Neutrophil (primary cell): ENCODE data around the gene ITGAD.
"Not testable (repeated sequence)": the region's sequence is repeated elsewhere in the genome, so short reads cannot be mapped to it uniquely, and the experiment has no call there.

ENCODE experiments used
- H3K27ac ChIP-seq: fragments of 200-600 bp; sonication (generic); 2 replicates; pipeline ENCODE4 v1.5.1; 2016; ENCODE audit warnings: mild to moderate bottlenecking, moderate library complexity
- H3K27me3 ChIP-seq: fragments of 200-600 bp; sonication (generic); 2 replicates; pipeline ENCODE4 v1.6.0; 2016; ENCODE audit warnings: mild to moderate bottlenecking
- H3K36me3 ChIP-seq: fragments of 200-600 bp; sonication (generic); 2 replicates; pipeline ENCODE4 v1.5.1; 2017
- H3K4me1 ChIP-seq, 2 experiments: fragments of 200-600 bp in 1 of 2; sonication (generic) in 1 of 2; 1 replicate in 1 of 2; 2 replicates in 1 of 2; pipeline versions ENCODE4 v1.5.1 to v1.6.1; 2013 to 2016; ENCODE audit warnings: low read depth in 1 of 2, low read length in 1 of 2, mild to moderate bottlenecking in 1 of 2, moderate library complexity in 1 of 2; ENCODE audit not compliant: control insufficient read depth in 1 of 2, insufficient read depth in 1 of 2
- H3K4me3 ChIP-seq, 2 experiments: fragments of 200-600 bp in 1 of 2; sonication (generic) in 1 of 2; 1 replicate in 1 of 2; 2 replicates in 1 of 2; pipeline ENCODE4 v1.5.1; 2013 to 2016; ENCODE audit warnings: low read depth in 1 of 2, low read length in 1 of 2, mild to moderate bottlenecking in 1 of 2, moderate library complexity in 1 of 2
- H3K9me3 ChIP-seq: fragments of 200-600 bp; sonication (generic); 2 replicates; pipeline ENCODE4 v1.5.1; 2016
- TF ChIP-seq, protein P1 (sequence below): fragments of 200-600 bp; sonication (generic); IDR thresholded peaks from 2 replicates; pipeline ENCODE4 v1.5.1; 2016; ENCODE audit warnings: antibody characterized with exemption

ITGAD gene

GRCh38 chr16:31440516-31441184, 47.5 kb downstream of the ITGAD start:
- Histone ChIP-seq H3K9me3 (no peaks in the 10 kb centered on the region), H3K4me3 (no peak overlapping the region), H3K27me3 (peaks cover 10% of the 10 kb centered on the region), H3K36me3 (no peaks in the 10 kb centered on the region), H3K4me1 (peaks cover 7 to 10% of the 10 kb centered on the region in 2 experiments), H3K27ac (no peak overlapping the region)
- TF ChIP-seq, protein P1, sequence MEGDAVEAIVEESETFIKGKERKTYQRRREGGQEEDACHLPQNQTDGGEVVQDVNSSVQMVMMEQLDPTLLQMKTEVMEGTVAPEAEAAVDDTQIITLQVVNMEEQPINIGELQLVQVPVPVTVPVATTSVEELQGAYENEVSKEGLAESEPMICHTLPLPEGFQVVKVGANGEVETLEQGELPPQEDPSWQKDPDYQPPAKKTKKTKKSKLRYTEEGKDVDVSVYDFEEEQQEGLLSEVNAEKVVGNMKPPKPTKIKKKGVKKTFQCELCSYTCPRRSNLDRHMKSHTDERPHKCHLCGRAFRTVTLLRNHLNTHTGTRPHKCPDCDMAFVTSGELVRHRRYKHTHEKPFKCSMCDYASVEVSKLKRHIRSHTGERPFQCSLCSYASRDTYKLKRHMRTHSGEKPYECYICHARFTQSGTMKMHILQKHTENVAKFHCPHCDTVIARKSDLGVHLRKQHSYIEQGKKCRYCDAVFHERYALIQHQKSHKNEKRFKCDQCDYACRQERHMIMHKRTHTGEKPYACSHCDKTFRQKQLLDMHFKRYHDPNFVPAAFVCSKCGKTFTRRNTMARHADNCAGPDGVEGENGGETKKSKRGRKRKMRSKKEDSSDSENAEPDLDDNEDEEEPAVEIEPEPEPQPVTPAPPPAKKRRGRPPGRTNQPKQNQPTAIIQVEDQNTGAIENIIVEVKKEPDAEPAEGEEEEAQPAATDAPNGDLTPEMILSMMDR, result no peak

- TF ChIP-seq, protein P1, result no peak
- Histone ChIP-seq H3K27me3 (peaks cover 10% of the 10 kb centered on the region), H3K36me3 (no peaks in the 10 kb centered on the region), H3K4me3 (no peak overlapping the region), H3K27ac (no peak overlapping the region), H3K4me1 (peaks cover 7 to 10% of the 10 kb centered on the region in 2 experiments), H3K9me3 (no peaks in the 10 kb centered on the region)
Measured at GRCh38 chr16:31441956-31442355, 48.8 kb downstream of the ITGAD start.

GRCh38 chr16:31445931-31446330, 52.8 kb downstream of the ITGAD start:
- peaks cover 10% of the 10 kb centered on the region for H3K27me3 ChIP-seq
- not testable (repeated sequence) for H3K4me3 ChIP-seq, H3K27ac ChIP-seq

DNA sequence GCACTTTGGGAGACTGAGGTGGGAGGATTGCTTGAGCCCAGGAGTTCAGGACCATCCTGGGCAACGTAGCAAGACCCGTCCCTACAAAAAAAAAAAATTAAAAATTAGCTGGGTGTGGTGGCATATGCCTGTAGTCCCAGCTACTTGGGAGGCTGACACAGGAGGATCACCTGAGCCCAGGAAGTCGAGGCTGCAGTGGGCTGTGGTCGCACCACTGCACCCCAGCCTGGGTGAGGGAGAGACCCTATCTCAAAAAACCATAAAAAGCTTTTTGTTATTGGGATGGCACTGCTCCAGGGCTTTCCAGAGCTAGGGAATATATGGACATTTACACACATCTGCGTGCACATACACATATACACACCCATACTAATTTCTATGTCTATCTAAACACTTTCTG, 58.1 kb downstream of the ITGAD start:
- Histone ChIP-seq H3K27me3 (no peaks in the 10 kb centered on the region), H3K4me1 (peaks cover 5 to 20% of the 10 kb centered on the region in 2 experiments), H3K36me3 (no peaks in the 10 kb centered on the region), H3K4me3 (no peak overlapping the region), H3K27ac (no peak overlapping the region), H3K9me3 (no peaks in the 10 kb centered on the region)
- TF ChIP-seq, protein P1, result no peak

More at GRCh38 chr16:31445931-31446330, 52.8 kb downstream of the ITGAD start:
- H3K9me3 ChIP-seq, H3K36me3 ChIP-seq: not testable (repeated sequence)
- peaks cover 7 to 10% of the 10 kb centered on the region in 2 experiments for H3K4me1 ChIP-seq

DNA sequence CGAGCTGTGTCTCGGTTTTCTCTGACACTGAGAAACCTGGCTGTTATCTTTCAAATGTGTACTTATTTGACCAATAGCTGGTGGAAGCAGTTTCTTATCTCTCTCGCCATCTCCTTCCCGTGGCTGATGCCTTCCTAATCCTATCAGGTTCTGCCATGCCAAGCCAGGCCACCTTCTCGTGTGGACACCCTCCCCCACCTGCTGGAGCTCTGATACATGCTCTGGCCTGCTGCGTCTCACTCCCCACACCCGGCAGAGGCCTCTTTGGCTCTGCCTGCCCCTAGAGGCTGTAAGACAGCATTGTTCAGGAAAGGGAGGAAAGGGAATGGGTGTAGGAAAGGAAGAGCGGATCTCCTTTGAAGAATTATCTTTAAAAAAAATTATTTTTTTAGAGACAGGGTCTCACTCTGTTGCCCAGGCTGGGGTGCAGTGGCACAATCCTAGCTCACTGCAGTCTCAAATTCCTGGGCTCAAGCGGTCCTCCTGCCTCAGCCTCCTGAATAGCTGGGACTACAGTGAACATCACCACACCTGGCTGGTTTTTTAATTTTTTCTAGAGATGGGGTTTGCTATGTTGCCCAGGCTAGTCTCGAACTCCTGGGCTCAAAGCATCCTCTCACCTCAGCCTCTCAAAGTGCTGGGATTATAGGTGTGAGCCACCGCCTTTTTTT, 58.7 kb downstream of the ITGAD start:
- H3K9me3 ChIP-seq, result no peaks in the 10 kb centered on the region
- peaks cover 9 to 20% of the 10 kb centered on the region in 2 experiments for H3K4me1 ChIP-seq
- no peaks in the 10 kb centered on the region for H3K27me3 ChIP-seq
- H3K4me3 ChIP-seq, result no peak overlapping the region
- TF ChIP-seq, protein P1, result no peak
- H3K27ac ChIP-seq, result no peak overlapping the region
- no peaks in the 10 kb centered on the region for H3K36me3 ChIP-seq

GRCh38 chr16:31452631-31453106, 59.5 kb downstream of the ITGAD start:
- Histone ChIP-seq H3K27me3 (no peaks in the 10 kb centered on the region), H3K36me3 (no peaks in the 10 kb centered on the region), H3K9me3 (no peaks in the 10 kb centered on the region), H3K4me3 (no peak overlapping the region), H3K4me1 (peaks cover 17 to 29% of the 10 kb centered on the region in 2 experiments), H3K27ac (no peak overlapping the region)
- TF ChIP-seq, protein P1, result no peak
